Osteoblast (primary cell): ENCODE results near the gene AP3S1. TPM values are rescaled to one million over a fixed set of nuclear protein-coding genes. Genes with fewer than 3 reads are reported as not detected.

ENCODE experiments used
- DNase-seq: peaks from one replicate; pipeline ENCODE4 v3.0.0; 2011; ENCODE audit warnings: low spot score, mixed read lengths; ENCODE audit not compliant: insufficient read length; ENCODE audit errors: missing footprints
- H2AFZ ChIP-seq: 2 replicates; pipeline ENCODE4 v1.6.0; 2011; ENCODE audit warnings: mild to moderate bottlenecking, low read length
- H3K27ac ChIP-seq: 2 replicates; pipeline ENCODE4 v1.5.1; 2011; ENCODE audit warnings: mild to moderate bottlenecking, low read depth, low read length, moderate library complexity
- H3K27me3 ChIP-seq: 2 replicates; pipeline ENCODE4 v1.6.0; 2012; ENCODE audit warnings: mild to moderate bottlenecking, control low read depth, inconsistent platforms, low read length, moderate library complexity; ENCODE audit not compliant: insufficient read depth
- H3K36me3 ChIP-seq: 2 replicates; pipeline ENCODE4 v1.5.1; 2011; ENCODE audit warnings: mild to moderate bottlenecking, low read length, control low read depth, moderate library complexity; ENCODE audit not compliant: insufficient read depth
- H3K4me1 ChIP-seq: 2 replicates; pipeline ENCODE4 v1.5.1; 2011; ENCODE audit warnings: mild to moderate bottlenecking, low read length, control low read depth, moderate library complexity; ENCODE audit not compliant: insufficient read depth
- H3K4me2 ChIP-seq: 2 replicates; pipeline ENCODE4 v1.6.0; 2011; ENCODE audit warnings: mild to moderate bottlenecking, low read length; ENCODE audit not compliant: insufficient read depth
- H3K4me3 ChIP-seq: fragments of 200-600 bp; sonication (generic); 3 replicates; pipeline ENCODE4 v1.5.1; 2012; ENCODE audit warnings: mild to moderate bottlenecking, low read length, inconsistent platforms; ENCODE audit not compliant: insufficient read depth
- H3K79me2 ChIP-seq: 2 replicates; pipeline ENCODE4 v1.6.0; 2012; ENCODE audit warnings: mild to moderate bottlenecking, low read length, control low read depth, inconsistent platforms; ENCODE audit not compliant: insufficient read depth
- H3K9me3 ChIP-seq: 2 replicates; pipeline ENCODE4 v1.5.1; 2011; ENCODE audit warnings: low read depth, low read length, control low read depth
- H4K20me1 ChIP-seq: 2 replicates; pipeline ENCODE4 v1.6.0; 2012; ENCODE audit warnings: mild to moderate bottlenecking, low read length, control low read depth; ENCODE audit not compliant: insufficient read depth
- CTCF ChIP-seq: IDR thresholded peaks from 2 replicates; pipeline ENCODE4 v1.5.1; 2011; ENCODE audit warnings: mild to moderate bottlenecking, low read depth, low read length, moderate library complexity; ENCODE audit errors: extremely low read depth
- total RNA-seq: library from RNA; depleted of rRNA; stranded (reverse); fragments of >200 nt; gene quantifications from 2 replicates; pipeline ENCODE4 v1.2.3, GENCODE V29; 2012

Gene AP3S1
- total RNA-seq, 1 donor = 109 TPM

- no peak for DNase-seq
- no peak overlapping the region for H3K4me2 ChIP-seq
- no peak overlapping the region for H3K27ac ChIP-seq
- peaks cover 93% of the 10 kb centered on the region for H3K79me2 ChIP-seq
- no peaks in the 10 kb centered on the region for H3K36me3 ChIP-seq
- H3K9me3 ChIP-seq = no peaks in the 10 kb centered on the region
- no peaks in the 10 kb centered on the region for H3K27me3 ChIP-seq
- no peak overlapping the region for H2AFZ ChIP-seq
- peaks cover 46% of the 10 kb centered on the region for H4K20me1 ChIP-seq
- TF ChIP-seq CTCF = no peak
- peaks cover 20% of the 10 kb centered on the region for H3K4me1 ChIP-seq
- no peak overlapping the region for H3K4me3 ChIP-seq
These were observed 14.2 kb downstream of the AP3S1 start for GRCh38 chr5:115855959-115856358.

GRCh38 chr5:115857057-115857479 is 15.3 kb downstream of the AP3S1 start:
- Histone ChIP-seq H3K4me3 (no peak overlapping the region), H3K27ac (peak overlapping the region; percentile 50), H3K36me3 (no peaks in the 10 kb centered on the region), H3K9me3 (no peaks in the 10 kb centered on the region), H3K79me2 (peaks cover 93% of the 10 kb centered on the region), H2AFZ (no peak overlapping the region), H4K20me1 (peaks cover 44% of the 10 kb centered on the region), H3K4me2 (peak overlapping the region; percentile 11), H3K4me1 (peaks cover 20% of the 10 kb centered on the region), H3K27me3 (no peaks in the 10 kb centered on the region)
- TF ChIP-seq CTCF = no peak
- no peak for DNase-seq

- Histone ChIP-seq H3K4me3 (no peak overlapping the region), H3K4me2 (peak overlapping the region; percentile 11), H3K36me3 (no peaks in the 10 kb centered on the region), H3K4me1 (peaks cover 20% of the 10 kb centered on the region), H2AFZ (no peak overlapping the region), H3K79me2 (peaks cover 93% of the 10 kb centered on the region), H3K27me3 (no peaks in the 10 kb centered on the region), H3K27ac (peak overlapping the region; percentile 50), H3K9me3 (no peaks in the 10 kb centered on the region), H4K20me1 (peaks cover 47% of the 10 kb centered on the region)
- no peak for DNase-seq
- TF ChIP-seq CTCF = no peak
These were observed 16.1 kb downstream of the AP3S1 start for GRCh38 chr5:115857626-115858349.

GRCh38 chr5:115858396-115858795 is 16.7 kb downstream of the AP3S1 start:
- Histone ChIP-seq H4K20me1 (peaks cover 47% of the 10 kb centered on the region), H3K27me3 (no peaks in the 10 kb centered on the region), H3K4me1 (peaks cover 20% of the 10 kb centered on the region), H3K4me2 (no peak overlapping the region), H3K36me3 (no peaks in the 10 kb centered on the region), H2AFZ (no peak overlapping the region), H3K9me3 (no peaks in the 10 kb centered on the region), H3K79me2 (peaks cover 90% of the 10 kb centered on the region), H3K27ac (no peak overlapping the region), H3K4me3 (no peak overlapping the region)
- DNase-seq = no peak
- no peak for TF ChIP-seq CTCF
